ENCODE measurements around the gene SNX6.

SNX6 gene

DNA sequence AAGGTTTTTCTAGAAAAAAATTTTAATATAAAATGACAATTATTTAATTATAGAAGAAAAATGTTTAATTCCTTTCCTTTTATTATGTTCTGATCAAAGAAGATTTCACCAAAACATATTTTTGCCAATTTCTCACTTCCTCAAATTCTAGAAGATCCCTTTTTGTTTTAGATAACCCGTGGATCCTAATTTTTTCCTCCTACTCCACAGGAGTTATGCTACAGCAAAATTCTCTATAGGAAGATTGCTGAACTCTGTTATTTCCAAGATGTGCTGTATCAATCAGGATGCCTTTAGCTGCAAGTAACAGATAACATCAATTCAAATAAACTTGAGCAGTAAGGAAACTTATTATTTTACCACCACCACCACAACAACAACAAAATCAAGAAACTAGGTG, 3.8 kb upstream of the SNX6 start:
- DNase-seq (ENCODE audit: low read depth): no peak
- Histone ChIP-seq H3K4me3 (ENCODE audit: low read length) (no peak overlapping the region), H3K4me1 (ENCODE audit: control insufficient read depth, insufficient read depth, low read length) (peaks cover 10% of the 10 kb centered on the region), H3K36me3 (ENCODE audit: control insufficient read depth, insufficient read depth, low read length, severe bottlenecking) (no peaks in the 10 kb centered on the region), H3K9ac (ENCODE audit: low read length) (no peak overlapping the region), H3K9me3 (ENCODE audit: control insufficient read depth, low read length) (no peaks in the 10 kb centered on the region), H3K27me3 (replicated peaks; ENCODE audit: control insufficient read depth, insufficient read depth, low read length) (no peaks in the 10 kb centered on the region)

DNA sequence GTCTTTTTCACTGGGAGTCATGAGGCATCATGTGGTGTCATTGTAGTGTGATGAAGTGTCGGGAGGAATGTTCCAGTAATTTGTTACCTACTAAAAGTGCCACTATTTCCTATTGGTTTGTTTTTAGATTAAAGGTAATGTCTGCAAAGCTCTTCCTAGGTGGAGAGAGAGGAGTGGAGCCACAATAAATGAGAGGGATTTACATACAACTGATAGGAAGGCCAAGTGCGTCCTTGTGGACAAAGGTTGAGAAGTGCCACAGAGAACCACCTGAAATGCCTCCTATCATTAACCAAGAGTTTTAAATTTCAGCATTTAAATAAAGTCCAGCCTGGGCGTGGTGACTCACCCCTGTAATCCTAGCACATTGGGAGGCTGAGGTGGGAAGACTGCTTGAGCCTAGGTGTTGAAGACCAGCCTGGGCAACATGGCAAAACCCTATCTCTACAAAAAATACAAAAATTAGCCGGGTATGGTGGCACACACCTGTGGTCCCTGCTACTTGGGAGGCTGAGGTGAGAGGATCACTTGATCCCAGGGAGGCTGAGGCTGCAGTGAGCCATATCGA, 2.5 kb upstream of the SNX6 start:
- Histone ChIP-seq H3K27me3 (replicated peaks; ENCODE audit: control insufficient read depth, insufficient read depth, low read length) (no peaks in the 10 kb centered on the region), H3K36me3 (ENCODE audit: control insufficient read depth, insufficient read depth, low read length, severe bottlenecking) (no peaks in the 10 kb centered on the region), H3K9ac (ENCODE audit: low read length) (no peak overlapping the region), H3K9me3 (ENCODE audit: control insufficient read depth, low read length) (no peaks in the 10 kb centered on the region), H3K4me1 (ENCODE audit: control insufficient read depth, insufficient read depth, low read length) (peaks cover 16% of the 10 kb centered on the region), H3K4me3 (ENCODE audit: low read length) (no peak overlapping the region)
- no peak for DNase-seq (ENCODE audit: low read depth)

DNA sequence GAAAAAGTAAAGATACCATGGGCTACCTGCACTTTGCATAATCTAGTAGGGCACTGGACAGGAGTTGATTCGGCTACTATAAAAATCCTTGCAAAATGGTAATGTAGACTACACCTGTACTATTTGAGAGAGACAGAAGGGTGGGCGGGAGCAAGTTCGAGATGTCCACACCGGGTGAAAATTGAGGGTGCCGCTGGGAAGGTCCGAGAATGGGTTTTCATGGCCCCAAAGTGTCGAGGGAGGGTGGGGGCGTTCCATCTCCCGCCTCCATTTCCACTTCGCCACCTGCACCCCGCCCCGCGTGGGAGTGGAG, 648 bp downstream of the SNX6 start:
- DNase-seq (ENCODE audit: low read depth): no peak
- H3K36me3 ChIP-seq (ENCODE audit: control insufficient read depth, insufficient read depth, low read length, severe bottlenecking): peaks cover 1% of the 10 kb centered on the region

DNA sequence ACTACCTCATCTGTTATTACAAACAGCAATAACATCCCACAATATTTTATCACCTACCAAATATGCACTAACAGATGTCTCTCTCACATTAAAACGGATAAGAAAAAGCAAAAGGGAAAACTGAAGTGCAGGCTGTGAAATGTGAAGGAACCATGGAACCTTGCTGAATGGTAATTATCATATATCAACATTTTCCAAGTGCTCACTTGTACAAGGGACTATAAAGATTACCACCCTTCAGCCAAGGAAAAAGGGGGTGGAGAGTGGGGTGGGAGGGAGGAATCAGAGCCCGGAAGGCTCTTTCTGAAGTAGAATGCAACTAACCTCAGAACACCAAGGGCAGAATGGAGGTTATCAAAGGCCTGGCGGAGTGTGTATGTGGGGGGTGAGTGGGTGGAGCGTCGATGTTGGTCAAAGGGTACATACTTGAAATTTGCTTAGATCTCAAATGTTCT, 1.2 kb downstream of the SNX6 start:
- Histone ChIP-seq H3K9me3 (ENCODE audit: control insufficient read depth, low read length) (no peaks in the 10 kb centered on the region), H3K9ac (ENCODE audit: low read length) (peak overlapping the region; percentile 99), H3K4me3 (ENCODE audit: low read length) (peak overlapping the region; percentile 99), H3K27me3 (replicated peaks; ENCODE audit: control insufficient read depth, insufficient read depth, low read length) (no peaks in the 10 kb centered on the region), H3K4me1 (ENCODE audit: control insufficient read depth, insufficient read depth, low read length) (peaks cover 16% of the 10 kb centered on the region), H3K36me3 (ENCODE audit: control insufficient read depth, insufficient read depth, low read length, severe bottlenecking) (peaks cover 6% of the 10 kb centered on the region)
- peak; percentile 22 for DNase-seq (ENCODE audit: low read depth)

More for the DNA sequence above, 648 bp downstream of the SNX6 start:
- Histone ChIP-seq H3K9me3 (ENCODE audit: control insufficient read depth, low read length) (no peaks in the 10 kb centered on the region), H3K4me1 (ENCODE audit: control insufficient read depth, insufficient read depth, low read length) (peaks cover 16% of the 10 kb centered on the region), H3K27me3 (replicated peaks; ENCODE audit: control insufficient read depth, insufficient read depth, low read length) (no peaks in the 10 kb centered on the region), H3K4me3 (ENCODE audit: low read length) (peak overlapping the region; percentile 99), H3K9ac (ENCODE audit: low read length) (peak overlapping the region; percentile 99)

DNA sequence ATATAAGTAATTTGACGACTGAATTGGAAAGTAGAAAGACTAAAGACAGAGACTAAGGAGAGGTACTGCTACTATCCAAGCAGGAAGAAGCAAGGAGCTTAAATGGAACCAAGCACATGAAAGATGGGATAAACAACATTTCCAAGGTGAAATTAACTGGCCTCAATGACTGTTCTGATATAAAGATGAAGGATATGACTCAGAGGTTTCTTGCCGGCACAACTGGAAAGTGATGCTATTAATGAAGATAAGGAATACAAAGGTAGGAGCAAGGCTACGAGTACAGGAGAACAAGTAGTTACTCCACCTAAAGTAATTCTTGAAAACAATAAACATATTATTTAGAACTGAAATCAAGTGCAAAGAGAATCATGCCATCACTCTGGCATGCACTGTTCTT, 6.4 kb downstream of the SNX6 start:
- Histone ChIP-seq H3K4me1 (ENCODE audit: control insufficient read depth, insufficient read depth, low read length) (peaks cover 4% of the 10 kb centered on the region), H3K27me3 (replicated peaks; ENCODE audit: control insufficient read depth, insufficient read depth, low read length) (no peaks in the 10 kb centered on the region), H3K36me3 (ENCODE audit: control insufficient read depth, insufficient read depth, low read length, severe bottlenecking) (peaks cover 22% of the 10 kb centered on the region), H3K9ac (ENCODE audit: low read length) (no peak overlapping the region), H3K4me3 (ENCODE audit: low read length) (no peak overlapping the region), H3K9me3 (ENCODE audit: control insufficient read depth, low read length) (no peaks in the 10 kb centered on the region)
- DNase-seq (ENCODE audit: low read depth): no peak

DNA sequence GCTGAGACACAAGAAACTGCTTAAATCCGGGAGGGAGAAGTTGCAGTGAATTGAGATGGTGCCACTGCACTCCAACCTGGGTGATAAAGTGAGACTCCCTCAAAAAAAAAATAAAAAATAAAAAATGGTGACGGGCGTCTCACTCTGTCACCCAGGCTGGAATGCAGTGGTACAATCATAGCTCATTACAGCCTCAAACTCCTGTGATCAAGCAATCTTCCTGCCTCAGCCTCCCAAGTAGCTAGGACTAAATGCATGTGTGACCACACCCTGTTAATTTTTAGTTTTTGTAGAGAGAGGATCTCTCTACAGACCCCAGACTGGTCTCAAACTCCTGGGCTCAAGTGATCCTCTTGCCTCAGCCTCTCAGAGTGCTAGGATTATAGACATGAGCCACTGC, 9.1 kb downstream of the SNX6 start:
- Histone ChIP-seq H3K9ac (ENCODE audit: low read length) (no peak overlapping the region), H3K27me3 (replicated peaks; ENCODE audit: control insufficient read depth, insufficient read depth, low read length) (no peaks in the 10 kb centered on the region), H3K9me3 (ENCODE audit: control insufficient read depth, low read length) (no peaks in the 10 kb centered on the region), H3K4me1 (ENCODE audit: control insufficient read depth, insufficient read depth, low read length) (no peaks in the 10 kb centered on the region), H3K36me3 (ENCODE audit: control insufficient read depth, insufficient read depth, low read length, severe bottlenecking) (peaks cover 37% of the 10 kb centered on the region), H3K4me3 (ENCODE audit: low read length) (no peak overlapping the region)
- no peak for DNase-seq (ENCODE audit: low read depth)

DNA sequence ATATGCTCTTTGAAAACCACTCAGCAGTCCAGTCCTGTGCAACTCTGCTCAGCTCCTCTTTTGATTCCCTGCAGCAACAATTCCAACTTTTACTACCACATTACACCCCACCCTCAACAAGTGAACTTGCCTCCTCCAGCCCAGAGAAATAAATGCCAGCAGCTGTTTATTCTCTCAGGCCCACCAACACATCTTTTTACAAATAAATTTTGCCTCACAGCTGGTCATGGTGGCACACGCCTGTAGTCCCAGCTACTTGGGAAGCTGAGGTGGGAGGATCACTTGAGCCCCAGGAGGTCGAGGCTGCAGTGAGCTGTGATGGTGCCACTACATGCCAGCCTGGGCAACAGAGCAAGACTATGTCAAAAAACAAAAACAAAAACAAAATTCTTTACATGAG, 9.8 kb downstream of the SNX6 start:
- no peak overlapping the region for H3K4me3 ChIP-seq (ENCODE audit: low read length)
- no peak for DNase-seq (ENCODE audit: low read depth)
- no peaks in the 10 kb centered on the region for H3K9me3 ChIP-seq (ENCODE audit: control insufficient read depth, low read length)
- no peaks in the 10 kb centered on the region for H3K27me3 ChIP-seq (replicated peaks; ENCODE audit: control insufficient read depth, insufficient read depth, low read length)
- H3K36me3 ChIP-seq (ENCODE audit: control insufficient read depth, insufficient read depth, low read length, severe bottlenecking): peaks cover 41% of the 10 kb centered on the region
- H3K4me1 ChIP-seq (ENCODE audit: control insufficient read depth, insufficient read depth, low read length): no peaks in the 10 kb centered on the region
- no peak overlapping the region for H3K9ac ChIP-seq (ENCODE audit: low read length)

DNA sequence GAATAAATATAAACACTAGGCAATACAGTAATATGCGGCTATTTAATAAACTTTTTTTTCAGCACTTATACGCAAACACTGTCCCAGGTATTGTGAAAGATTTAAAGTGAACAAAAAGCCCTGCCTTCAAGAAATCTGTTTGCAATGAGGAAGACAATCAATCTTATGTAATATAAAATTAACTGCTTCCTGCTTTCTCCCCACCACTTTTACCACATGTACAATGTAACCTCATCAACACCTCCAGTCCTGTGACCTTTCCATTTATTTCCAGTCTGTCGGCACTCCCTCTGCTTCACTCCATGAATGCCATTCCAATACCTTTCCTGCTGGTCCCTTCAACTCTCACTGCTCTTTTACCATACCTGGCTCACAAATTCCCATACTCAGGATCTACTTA, 10.5 kb downstream of the SNX6 start:
- DNase-seq (ENCODE audit: low read depth): no peak
- H3K4me1 ChIP-seq (ENCODE audit: control insufficient read depth, insufficient read depth, low read length): no peaks in the 10 kb centered on the region
- no peak overlapping the region for H3K4me3 ChIP-seq (ENCODE audit: low read length)
- H3K9ac ChIP-seq (ENCODE audit: low read length): no peak overlapping the region
- H3K9me3 ChIP-seq (ENCODE audit: control insufficient read depth, low read length): no peaks in the 10 kb centered on the region
- no peaks in the 10 kb centered on the region for H3K27me3 ChIP-seq (replicated peaks; ENCODE audit: control insufficient read depth, insufficient read depth, low read length)
- H3K36me3 ChIP-seq (ENCODE audit: control insufficient read depth, insufficient read depth, low read length, severe bottlenecking): peaks cover 41% of the 10 kb centered on the region

DNA sequence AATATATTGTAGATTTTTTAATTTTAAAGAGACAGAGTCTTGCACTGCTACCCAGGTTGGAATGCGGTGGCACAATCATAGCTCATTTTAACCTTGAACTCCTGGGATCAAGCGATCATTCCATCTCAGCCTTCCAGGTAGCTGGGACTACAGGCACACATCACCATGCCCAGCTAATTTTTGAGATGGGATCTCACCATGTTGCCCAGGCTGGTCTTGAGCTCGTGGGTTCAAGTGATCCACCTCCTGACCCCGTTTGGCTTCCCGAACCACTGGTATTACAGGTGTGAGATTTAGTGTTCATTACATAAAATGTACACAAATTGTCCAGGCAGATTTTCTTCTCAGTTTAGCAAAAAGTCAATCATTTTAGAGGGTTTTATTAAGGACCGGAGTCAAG, 13.6 kb downstream of the SNX6 start:
- no peak for DNase-seq (ENCODE audit: low read depth)
- Histone ChIP-seq H3K9me3 (ENCODE audit: control insufficient read depth, low read length) (no peaks in the 10 kb centered on the region), H3K27me3 (replicated peaks; ENCODE audit: control insufficient read depth, insufficient read depth, low read length) (no peaks in the 10 kb centered on the region), H3K36me3 (ENCODE audit: control insufficient read depth, insufficient read depth, low read length, severe bottlenecking) (peaks cover 29% of the 10 kb centered on the region), H3K4me3 (ENCODE audit: low read length) (no peak overlapping the region), H3K9ac (ENCODE audit: low read length) (no peak overlapping the region), H3K4me1 (ENCODE audit: control insufficient read depth, insufficient read depth, low read length) (no peaks in the 10 kb centered on the region)

DNA sequence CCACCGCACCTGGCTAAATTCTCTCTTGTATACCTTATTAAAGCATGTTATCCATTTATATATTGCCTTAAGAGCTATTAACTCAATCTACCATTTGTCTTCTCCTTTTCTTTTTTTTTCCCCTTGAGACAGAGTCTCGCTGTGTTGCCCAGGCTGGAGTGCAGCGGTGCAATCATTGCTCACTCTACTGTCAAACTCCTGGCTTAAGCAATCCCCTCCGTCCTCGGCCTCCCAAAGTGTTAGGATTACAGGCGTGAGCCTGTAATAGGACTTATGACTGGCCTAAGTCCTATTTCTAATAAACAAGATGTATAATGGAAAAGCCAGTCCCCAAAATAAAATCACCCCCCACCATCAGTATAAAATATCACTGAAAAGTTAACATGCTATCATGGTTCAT, 14.4 kb downstream of the SNX6 start:
- Histone ChIP-seq H3K36me3 (ENCODE audit: control insufficient read depth, insufficient read depth, low read length, severe bottlenecking) (peaks cover 29% of the 10 kb centered on the region), H3K4me3 (ENCODE audit: low read length) (no peak overlapping the region), H3K27me3 (replicated peaks; ENCODE audit: control insufficient read depth, insufficient read depth, low read length) (no peaks in the 10 kb centered on the region), H3K9me3 (ENCODE audit: control insufficient read depth, low read length) (no peaks in the 10 kb centered on the region), H3K4me1 (ENCODE audit: control insufficient read depth, insufficient read depth, low read length) (no peaks in the 10 kb centered on the region), H3K9ac (ENCODE audit: low read length) (no peak overlapping the region)
- no peak for DNase-seq (ENCODE audit: low read depth)

DNA sequence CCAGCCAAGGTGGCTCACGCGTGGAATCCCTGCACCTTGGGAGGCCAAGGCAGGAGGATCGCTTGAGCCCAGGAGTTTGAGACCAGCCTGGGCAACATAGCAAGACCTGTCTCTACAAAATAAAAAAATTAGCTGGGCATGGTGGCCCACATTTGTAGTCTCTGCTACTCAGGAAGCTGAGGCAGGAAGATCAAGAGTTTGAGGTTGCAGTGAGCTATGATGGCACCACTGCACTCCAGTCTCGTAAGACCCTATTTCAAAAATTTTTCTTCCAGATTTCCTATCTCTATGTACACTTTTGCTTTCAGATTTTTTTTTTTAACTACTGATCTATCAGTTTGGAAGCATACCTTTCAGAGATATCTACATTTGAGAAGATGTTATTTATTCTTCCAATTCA, 15.3 kb downstream of the SNX6 start:
- no peak for DNase-seq (ENCODE audit: low read depth)
- no peak overlapping the region for H3K4me3 ChIP-seq (ENCODE audit: low read length)
- no peaks in the 10 kb centered on the region for H3K4me1 ChIP-seq (ENCODE audit: control insufficient read depth, insufficient read depth, low read length)
- H3K9me3 ChIP-seq (ENCODE audit: control insufficient read depth, low read length): no peaks in the 10 kb centered on the region
- peaks cover 25% of the 10 kb centered on the region for H3K36me3 ChIP-seq (ENCODE audit: control insufficient read depth, insufficient read depth, low read length, severe bottlenecking)
- no peak overlapping the region for H3K9ac ChIP-seq (ENCODE audit: low read length)
- H3K27me3 ChIP-seq (replicated peaks; ENCODE audit: control insufficient read depth, insufficient read depth, low read length): no peaks in the 10 kb centered on the region

DNA sequence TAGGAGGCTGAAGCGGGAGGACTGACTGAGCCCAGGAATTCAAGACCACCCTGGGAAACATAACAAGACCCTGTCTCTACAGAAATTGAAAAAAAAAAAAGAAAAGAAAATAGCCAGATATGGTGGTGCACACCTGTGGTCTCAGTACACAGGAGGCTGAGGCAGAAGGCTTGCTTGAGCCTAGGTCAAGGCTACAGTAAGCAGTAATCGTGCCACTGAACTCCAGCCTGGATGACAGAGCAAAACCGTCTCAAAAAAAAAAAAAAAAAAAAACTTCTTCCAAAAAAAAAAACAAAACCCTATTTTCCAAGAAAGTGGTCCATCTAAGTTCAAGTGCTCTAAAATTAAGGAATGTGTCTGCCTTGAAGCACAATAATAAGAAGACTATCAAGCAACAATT, 19.8 kb downstream of the SNX6 start:
- Histone ChIP-seq H3K9ac (ENCODE audit: low read length) (no peak overlapping the region), H3K36me3 (ENCODE audit: control insufficient read depth, insufficient read depth, low read length, severe bottlenecking) (peaks cover 44% of the 10 kb centered on the region)

More for the DNA sequence above, 19.8 kb downstream of the SNX6 start:
- H3K27me3 ChIP-seq (replicated peaks; ENCODE audit: control insufficient read depth, insufficient read depth, low read length): no peaks in the 10 kb centered on the region
- no peaks in the 10 kb centered on the region for H3K9me3 ChIP-seq (ENCODE audit: control insufficient read depth, low read length)
- H3K4me1 ChIP-seq (ENCODE audit: control insufficient read depth, insufficient read depth, low read length): peaks cover 5% of the 10 kb centered on the region
- no peak for DNase-seq (ENCODE audit: low read depth)
- no peak overlapping the region for H3K4me3 ChIP-seq (ENCODE audit: low read length)

All from adipocyte (in vitro differentiated cells).